ENCODE data around the gene HCN3.
"Not testable (repeated sequence)": the region's sequence is repeated elsewhere in the genome, so short reads cannot be mapped to it uniquely, and the experiment has no call there.

HCN3 gene

GRCh38 chr1:155285063-155285462 lies 7.8 kb downstream of the HCN3 start:
- Histone ChIP-seq H3K27ac (no peak overlapping the region), H3K4me3 (no peak overlapping the region)
- no peak for DNase-seq (ENCODE audit: low spot score)
- TF ChIP-seq, protein P1, sequence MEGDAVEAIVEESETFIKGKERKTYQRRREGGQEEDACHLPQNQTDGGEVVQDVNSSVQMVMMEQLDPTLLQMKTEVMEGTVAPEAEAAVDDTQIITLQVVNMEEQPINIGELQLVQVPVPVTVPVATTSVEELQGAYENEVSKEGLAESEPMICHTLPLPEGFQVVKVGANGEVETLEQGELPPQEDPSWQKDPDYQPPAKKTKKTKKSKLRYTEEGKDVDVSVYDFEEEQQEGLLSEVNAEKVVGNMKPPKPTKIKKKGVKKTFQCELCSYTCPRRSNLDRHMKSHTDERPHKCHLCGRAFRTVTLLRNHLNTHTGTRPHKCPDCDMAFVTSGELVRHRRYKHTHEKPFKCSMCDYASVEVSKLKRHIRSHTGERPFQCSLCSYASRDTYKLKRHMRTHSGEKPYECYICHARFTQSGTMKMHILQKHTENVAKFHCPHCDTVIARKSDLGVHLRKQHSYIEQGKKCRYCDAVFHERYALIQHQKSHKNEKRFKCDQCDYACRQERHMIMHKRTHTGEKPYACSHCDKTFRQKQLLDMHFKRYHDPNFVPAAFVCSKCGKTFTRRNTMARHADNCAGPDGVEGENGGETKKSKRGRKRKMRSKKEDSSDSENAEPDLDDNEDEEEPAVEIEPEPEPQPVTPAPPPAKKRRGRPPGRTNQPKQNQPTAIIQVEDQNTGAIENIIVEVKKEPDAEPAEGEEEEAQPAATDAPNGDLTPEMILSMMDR (IDR thresholded peaks at IDR 0.05): no peak

GRCh38 chr1:155285631-155286044 lies 8.4 kb downstream of the HCN3 start:
- no peak for DNase-seq (ENCODE audit: low spot score)
- TF ChIP-seq, protein P1 (IDR thresholded peaks at IDR 0.05): no peak
- H3K27ac ChIP-seq: no peak overlapping the region

GRCh38 chr1:155286544-155286943 lies 9.3 kb downstream of the HCN3 start:
- no peak for DNase-seq (ENCODE audit: low spot score)
- H3K4me3 ChIP-seq: no peak overlapping the region
- TF ChIP-seq, protein P1 (IDR thresholded peaks at IDR 0.05): no peak
- H3K27ac ChIP-seq: no peak overlapping the region

More at GRCh38 chr1:155285631-155286044, 8.4 kb downstream of the HCN3 start:
- H3K4me3 ChIP-seq: no peak overlapping the region

DNA sequence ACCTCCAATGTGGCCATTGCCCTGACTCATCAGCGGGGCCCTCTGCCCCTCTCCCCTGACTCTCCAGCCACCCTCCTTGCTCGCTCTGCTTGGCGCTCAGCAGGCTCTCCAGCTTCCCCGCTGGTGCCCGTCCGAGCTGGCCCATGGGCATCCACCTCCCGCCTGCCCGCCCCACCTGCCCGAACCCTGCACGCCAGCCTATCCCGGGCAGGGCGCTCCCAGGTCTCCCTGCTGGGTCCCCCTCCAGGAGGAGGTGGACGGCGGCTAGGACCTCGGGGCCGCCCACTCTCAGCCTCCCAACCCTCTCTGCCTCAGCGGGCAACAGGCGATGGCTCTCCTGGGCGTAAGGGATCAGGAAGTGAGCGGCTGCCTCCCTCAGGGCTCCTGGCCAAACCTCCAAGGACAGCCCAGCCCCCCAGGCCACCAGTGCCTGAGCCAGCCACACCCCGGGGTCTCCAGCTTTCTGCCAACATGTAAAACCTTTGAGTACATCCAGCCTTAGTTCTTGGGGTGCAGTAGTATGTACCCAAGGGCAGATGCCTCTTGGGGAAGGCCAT lies 10.8 kb downstream of the HCN3 start:
- DNase-seq (ENCODE audit: low spot score): no peak
- Histone ChIP-seq H3K27ac (no peak overlapping the region), H3K4me3 (no peak overlapping the region)
- TF ChIP-seq, protein P1 (IDR thresholded peaks at IDR 0.05): no peak

GRCh38 chr1:155291006-155291405 lies 13.7 kb downstream of the HCN3 start:
- H3K4me3 ChIP-seq; DNase-seq (ENCODE audit: low spot score); H3K27ac ChIP-seq: not testable (repeated sequence)

- DNase-seq (ENCODE audit: low spot score): no peak
- TF ChIP-seq, protein P1 (IDR thresholded peaks at IDR 0.05): no peak
- no peak overlapping the region for H3K4me3 ChIP-seq
- H3K27ac ChIP-seq: no peak overlapping the region
These were observed 16.0 kb downstream of the HCN3 start for GRCh38 chr1:155293086-155293749.

DNA sequence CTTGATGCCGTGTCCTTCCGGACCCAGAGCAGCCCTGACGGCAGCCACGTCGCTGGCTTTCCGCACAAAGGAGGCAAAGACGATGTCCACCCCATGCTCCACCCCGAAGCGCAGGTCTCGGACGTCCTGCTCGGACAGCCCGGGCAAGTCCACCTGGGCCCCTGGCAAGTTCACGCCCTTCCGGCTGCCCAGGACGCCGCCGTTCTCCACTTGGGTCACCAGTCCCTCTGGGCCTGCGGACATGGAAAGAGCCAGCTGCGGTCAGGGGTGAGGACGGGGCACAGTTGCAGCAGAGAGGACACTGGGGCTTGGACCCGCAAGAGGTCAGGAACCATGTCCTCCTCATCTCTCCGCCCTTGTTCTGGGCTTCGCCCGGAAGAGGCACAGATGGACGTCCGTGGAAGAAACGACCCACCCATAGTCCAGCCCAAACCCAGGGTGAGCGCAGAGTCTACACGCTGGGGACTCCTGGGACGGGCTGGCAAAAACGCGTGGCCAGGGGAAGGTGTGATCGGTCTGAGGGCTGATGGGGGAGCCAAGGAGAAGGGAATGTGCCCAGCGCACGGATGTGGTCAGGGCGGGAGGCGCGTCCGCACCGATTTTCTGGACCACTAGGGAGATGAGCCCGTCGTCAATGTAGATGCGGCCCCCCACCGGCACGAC lies 17.4 kb downstream of the HCN3 start:
- TF ChIP-seq, protein P1 (IDR thresholded peaks at IDR 0.05): no peak
- no peak for DNase-seq (ENCODE audit: low spot score)
- Histone ChIP-seq H3K4me3 (peak overlapping the region; percentile 52), H3K27ac (no peak overlapping the region)
